Peyer's patch (tissue), 4 donors: ENCODE data around the gene COMMD6.

Experiments
- POLR2A ChIP-seq, 2 donors: fragments of 450-650 bp; IDR thresholded peaks; one replicate each; pipeline ENCODE4 v1.5.1; 2017; ENCODE audit warnings: antibody characterized with exemption in 2 of 2, mild to moderate bottlenecking in 2 of 2, moderate library complexity in 2 of 2
- TF ChIP-seq, protein P1 (sequence below), 6 experiments: fragments of 450-650 bp in 4 of 6; fragments of 200-600 bp in 2 of 6; sonication (generic) in 1 of 6; IDR thresholded peaks; one replicate each; pipeline ENCODE4 v1.5.1; 2017 to 2019; ENCODE audit warnings: antibody characterized with exemption in 6 of 6, mild to moderate bottlenecking in 3 of 6, moderate library complexity in 1 of 6

DNA sequence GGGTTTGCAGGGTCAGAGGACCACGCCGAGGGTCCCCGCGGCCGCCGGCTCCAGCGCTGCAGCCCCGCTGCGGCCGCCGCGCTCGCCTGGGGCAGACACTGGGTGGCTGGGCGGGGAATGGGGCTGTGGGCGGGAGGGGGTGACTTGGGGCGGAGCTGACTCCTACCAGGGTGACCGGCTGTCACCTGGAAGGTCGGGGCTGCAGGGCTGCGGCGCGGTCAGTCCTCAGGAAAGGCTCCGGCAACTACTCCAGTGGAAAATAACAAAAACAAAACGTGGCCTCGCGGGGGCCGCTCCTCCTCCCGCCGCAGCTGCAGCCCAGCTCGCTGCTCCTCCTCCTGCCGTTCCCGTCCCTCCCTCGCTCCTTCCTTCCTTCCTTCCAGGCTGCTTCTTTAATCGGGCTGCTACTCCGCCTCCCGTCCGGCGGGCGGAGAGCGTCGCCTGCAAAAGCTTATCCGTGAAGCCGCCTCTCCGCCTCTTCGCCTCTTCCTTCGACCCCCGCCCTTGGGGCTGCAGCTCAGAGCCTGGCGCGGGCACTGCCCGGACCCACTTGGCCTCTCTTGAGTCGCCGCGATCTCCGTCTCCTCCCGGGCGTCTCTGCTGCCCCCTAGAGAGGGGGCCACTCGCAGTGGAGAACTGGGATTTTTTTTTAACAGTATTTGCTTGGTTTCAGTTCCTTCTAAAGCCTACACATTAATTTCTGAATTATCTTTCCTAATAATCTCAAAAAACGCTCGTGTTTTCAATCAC lies 55.4 kb downstream of the COMMD6 start, which contains the start of gene TBC1D4:
- peak in 1 of 2 donors; percentile 33 for TF ChIP-seq POLR2A (IDR thresholded peaks at IDR 0.05)
- TF ChIP-seq, protein P1, sequence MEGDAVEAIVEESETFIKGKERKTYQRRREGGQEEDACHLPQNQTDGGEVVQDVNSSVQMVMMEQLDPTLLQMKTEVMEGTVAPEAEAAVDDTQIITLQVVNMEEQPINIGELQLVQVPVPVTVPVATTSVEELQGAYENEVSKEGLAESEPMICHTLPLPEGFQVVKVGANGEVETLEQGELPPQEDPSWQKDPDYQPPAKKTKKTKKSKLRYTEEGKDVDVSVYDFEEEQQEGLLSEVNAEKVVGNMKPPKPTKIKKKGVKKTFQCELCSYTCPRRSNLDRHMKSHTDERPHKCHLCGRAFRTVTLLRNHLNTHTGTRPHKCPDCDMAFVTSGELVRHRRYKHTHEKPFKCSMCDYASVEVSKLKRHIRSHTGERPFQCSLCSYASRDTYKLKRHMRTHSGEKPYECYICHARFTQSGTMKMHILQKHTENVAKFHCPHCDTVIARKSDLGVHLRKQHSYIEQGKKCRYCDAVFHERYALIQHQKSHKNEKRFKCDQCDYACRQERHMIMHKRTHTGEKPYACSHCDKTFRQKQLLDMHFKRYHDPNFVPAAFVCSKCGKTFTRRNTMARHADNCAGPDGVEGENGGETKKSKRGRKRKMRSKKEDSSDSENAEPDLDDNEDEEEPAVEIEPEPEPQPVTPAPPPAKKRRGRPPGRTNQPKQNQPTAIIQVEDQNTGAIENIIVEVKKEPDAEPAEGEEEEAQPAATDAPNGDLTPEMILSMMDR (IDR thresholded peaks at IDR 0.05): peak; percentile 7 to 78 (median 64)
